Right atrium auricular region (tissue), 2 donors: ENCODE results near the gene PEPD. TPM values are rescaled to one million over a fixed set of nuclear protein-coding genes. Genes with fewer than 3 reads are reported as not detected.

ENCODE experiments used
- DNase-seq: peaks from one replicate; pipeline ENCODE4 v3.0.0-alpha.2; 2019; ENCODE audit warnings: low spot score
- H3K27ac ChIP-seq, 2 donors: fragments of 200-600 bp; sonication (generic); 1 replicate in 1 of 2; 2 replicates in 1 of 2; pipeline ENCODE4 v1.5.1; 2016 to 2019
- H3K27me3 ChIP-seq, 2 donors: fragments of 200-600 bp; sonication (generic); one replicate each; pipeline versions ENCODE4 v1.5.1 to v1.6.0; 2017 to 2019
- H3K36me3 ChIP-seq: fragments of 200-600 bp; sonication (generic); one replicate; pipeline ENCODE4 v1.5.1; 2016
- H3K4me1 ChIP-seq, 2 donors: fragments of 200-600 bp; sonication (generic); one replicate each; pipeline versions ENCODE4 v1.5.1 to v1.6.0; 2017 to 2019
- H3K4me3 ChIP-seq, 2 donors: fragments of 200-600 bp; sonication (generic); 1 replicate in 1 of 2; 2 replicates in 1 of 2; pipeline ENCODE4 v1.5.1; 2017 to 2019; ENCODE audit warnings: mild to moderate bottlenecking in 1 of 2, moderate library complexity in 1 of 2
- H3K9me3 ChIP-seq, 2 donors: fragments of 200-600 bp; sonication (generic); one replicate each; pipeline ENCODE4 v1.5.1; 2019
- total RNA-seq, 2 donors: library from RNA; depleted of rRNA; stranded (reverse); fragments of >200 nt; gene quantifications; one replicate each; pipeline ENCODE4 v1.1.0, GENCODE V29; 2016
- TF ChIP-seq, protein P1 (sequence below), 2 donors: fragments of 200-600 bp; sonication (generic); IDR thresholded peaks; one replicate each; pipeline ENCODE4 v1.5.1; 2019; ENCODE audit warnings: antibody characterized with exemption in 2 of 2

The PEPD gene
- total RNA-seq, 2 donors from 2014 or later = 27.1 to 38.9 TPM

DNA sequence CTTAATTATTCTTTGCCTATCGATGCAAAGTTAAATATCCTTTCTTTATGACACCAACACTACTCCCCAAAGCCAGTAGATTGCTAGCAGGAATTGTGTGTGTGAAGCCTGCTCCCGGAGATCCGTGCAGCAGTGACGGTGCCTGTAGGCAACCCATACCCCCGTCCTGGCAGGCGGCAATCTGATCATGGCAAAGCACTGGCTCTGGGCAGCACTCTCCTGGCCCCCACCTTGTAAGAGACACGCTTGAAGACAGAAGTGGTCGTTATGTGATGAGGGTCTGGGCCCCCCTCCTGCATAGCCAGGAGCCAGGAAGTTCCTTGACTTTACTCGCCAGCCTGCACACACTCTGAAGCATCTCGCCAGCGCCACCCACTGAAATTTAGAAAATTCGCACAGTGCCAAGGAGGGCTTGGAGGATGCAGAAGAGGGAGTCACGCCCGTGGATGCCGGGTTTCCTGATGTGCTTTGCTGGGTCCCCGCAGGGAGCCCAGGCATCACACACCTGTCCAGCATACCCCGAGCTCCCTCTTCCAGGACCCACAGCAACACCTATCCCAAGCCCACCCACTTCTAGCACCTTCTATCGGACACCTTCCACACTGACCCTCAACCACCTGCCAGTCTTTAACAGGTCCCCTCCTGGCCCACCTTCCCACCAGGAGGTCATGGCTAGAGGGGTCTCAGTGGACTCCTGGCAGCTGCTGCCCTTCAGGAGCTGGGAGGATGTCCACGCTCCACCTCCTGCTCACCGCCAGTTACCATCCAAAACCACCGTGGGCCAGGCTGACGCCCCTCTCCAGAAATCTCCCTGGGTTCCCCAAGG lies 93.6 kb downstream of the PEPD start:
- Histone ChIP-seq H3K9me3 (no peaks in the 10 kb centered on the region), H3K27me3 (no peaks in the 10 kb centered on the region), H3K4me3 (no peak overlapping the region), H3K27ac (no peak overlapping the region), H3K36me3 (no peaks in the 10 kb centered on the region), H3K4me1 (no peaks in the 10 kb centered on the region)
- TF ChIP-seq, protein P1, sequence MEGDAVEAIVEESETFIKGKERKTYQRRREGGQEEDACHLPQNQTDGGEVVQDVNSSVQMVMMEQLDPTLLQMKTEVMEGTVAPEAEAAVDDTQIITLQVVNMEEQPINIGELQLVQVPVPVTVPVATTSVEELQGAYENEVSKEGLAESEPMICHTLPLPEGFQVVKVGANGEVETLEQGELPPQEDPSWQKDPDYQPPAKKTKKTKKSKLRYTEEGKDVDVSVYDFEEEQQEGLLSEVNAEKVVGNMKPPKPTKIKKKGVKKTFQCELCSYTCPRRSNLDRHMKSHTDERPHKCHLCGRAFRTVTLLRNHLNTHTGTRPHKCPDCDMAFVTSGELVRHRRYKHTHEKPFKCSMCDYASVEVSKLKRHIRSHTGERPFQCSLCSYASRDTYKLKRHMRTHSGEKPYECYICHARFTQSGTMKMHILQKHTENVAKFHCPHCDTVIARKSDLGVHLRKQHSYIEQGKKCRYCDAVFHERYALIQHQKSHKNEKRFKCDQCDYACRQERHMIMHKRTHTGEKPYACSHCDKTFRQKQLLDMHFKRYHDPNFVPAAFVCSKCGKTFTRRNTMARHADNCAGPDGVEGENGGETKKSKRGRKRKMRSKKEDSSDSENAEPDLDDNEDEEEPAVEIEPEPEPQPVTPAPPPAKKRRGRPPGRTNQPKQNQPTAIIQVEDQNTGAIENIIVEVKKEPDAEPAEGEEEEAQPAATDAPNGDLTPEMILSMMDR (IDR thresholded peaks at IDR 0.05) = no peak
- DNase-seq = no peak

DNA sequence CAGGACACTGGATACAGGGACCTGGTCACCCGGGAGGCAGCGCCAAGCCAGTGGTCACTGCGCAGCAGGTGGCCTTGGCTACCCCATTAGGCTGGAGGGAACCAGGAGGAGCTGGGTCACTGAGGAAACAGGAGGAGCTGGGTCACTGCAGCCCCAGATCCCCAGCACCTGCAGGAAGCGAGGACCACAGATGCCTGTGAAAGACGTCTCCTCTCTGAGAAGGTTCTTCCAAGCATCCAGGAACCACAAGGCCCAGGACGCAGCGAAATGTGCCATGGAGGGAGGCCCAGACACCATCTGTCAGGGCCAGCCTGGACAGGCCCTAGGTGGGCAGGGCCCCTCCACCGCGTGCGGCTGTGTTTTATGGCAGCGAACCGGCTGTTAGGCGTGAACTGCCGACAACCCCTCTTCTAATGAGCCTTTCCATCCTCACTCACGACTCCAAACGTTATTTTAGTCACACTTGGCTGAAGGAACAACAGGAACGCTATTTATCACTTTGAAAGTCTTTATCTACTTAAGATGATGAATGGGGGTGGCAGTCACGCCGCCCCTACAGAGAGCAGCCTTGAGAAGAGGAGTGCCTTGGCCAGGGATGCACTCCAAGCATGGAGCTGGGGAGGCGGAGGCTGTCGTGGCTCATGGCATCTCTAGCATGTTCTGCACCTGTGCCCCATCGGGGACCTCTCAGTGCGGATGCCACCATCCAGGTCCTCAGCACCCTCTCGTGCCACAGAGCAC lies 94.8 kb downstream of the PEPD start:
- Histone ChIP-seq H3K9me3 (no peaks in the 10 kb centered on the region), H3K27ac (no peak overlapping the region), H3K27me3 (no peaks in the 10 kb centered on the region), H3K4me1 (no peaks in the 10 kb centered on the region), H3K36me3 (no peaks in the 10 kb centered on the region), H3K4me3 (no peak overlapping the region)
- no peak for DNase-seq
- TF ChIP-seq, protein P1 (IDR thresholded peaks at IDR 0.05) = no peak

DNA sequence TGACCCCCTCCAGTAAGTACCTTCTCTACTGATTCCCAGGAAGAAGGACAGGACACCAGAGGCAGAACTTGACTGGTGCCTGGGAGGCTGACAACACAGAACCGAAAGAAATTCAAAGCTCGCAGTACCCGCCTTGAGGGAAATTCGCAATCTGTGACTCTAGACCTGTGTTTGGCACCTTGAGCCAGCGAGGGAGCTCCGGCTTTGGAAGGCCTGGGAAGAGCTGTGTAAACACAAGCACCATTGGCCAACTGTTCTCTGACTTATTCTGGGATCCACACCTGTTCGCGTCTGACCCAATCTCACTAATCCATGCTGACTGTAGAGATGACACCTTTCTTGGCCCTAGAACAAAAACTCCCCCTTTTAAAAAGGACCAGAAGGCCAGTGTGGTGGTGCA lies 97.4 kb downstream of the PEPD start:
- no peak overlapping the region for H3K4me3 ChIP-seq

DNA sequence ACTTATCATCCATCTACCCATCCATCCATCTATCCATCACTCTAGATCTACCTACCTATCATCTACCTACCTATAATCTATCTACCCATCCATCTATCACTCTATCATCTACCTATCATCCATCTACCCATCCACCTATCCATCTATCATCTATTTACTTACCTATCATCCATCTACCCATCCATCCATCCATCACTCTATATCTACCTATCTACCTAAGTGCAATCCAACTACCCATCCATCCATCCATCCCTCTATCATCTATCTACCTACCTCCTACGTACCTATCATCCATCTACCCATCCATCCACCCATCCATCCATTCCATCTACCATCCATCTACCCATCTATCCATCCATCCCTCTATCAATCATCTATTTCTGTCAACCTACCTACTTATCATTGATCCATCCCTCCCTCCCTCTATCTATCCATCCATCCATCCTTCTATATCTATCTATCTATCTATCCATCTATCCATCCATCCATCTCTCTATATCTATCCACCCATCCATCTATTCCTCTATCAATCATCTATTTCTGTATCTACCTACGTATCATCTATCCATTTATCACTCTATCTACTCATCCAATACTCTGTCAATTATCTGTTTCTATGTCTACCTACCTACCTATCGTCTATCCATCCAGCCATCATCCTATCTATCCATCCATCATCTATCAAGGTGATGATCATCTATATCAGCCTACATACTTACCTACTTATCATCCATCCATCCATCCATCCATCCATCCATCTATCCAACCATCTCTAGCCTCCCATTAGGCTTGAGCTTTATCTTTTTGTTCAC lies 99.0 kb downstream of the PEPD start:
- no peak overlapping the region for H3K27ac ChIP-seq
- no peaks in the 10 kb centered on the region for H3K4me1 ChIP-seq
- no peaks in the 10 kb centered on the region for H3K9me3 ChIP-seq
- H3K27me3 ChIP-seq = no peaks in the 10 kb centered on the region
- H3K4me3 ChIP-seq = no peak overlapping the region
- TF ChIP-seq, protein P1 (IDR thresholded peaks at IDR 0.05) = no peak
- DNase-seq = no peak
- H3K36me3 ChIP-seq = no peaks in the 10 kb centered on the region

More for the DNA sequence above, 97.4 kb downstream of the PEPD start:
- Histone ChIP-seq H3K36me3 (no peaks in the 10 kb centered on the region), H3K9me3 (no peaks in the 10 kb centered on the region), H3K4me1 (no peaks in the 10 kb centered on the region), H3K27ac (no peak overlapping the region), H3K27me3 (no peaks in the 10 kb centered on the region)
- no peak for DNase-seq
- TF ChIP-seq, protein P1 (IDR thresholded peaks at IDR 0.05) = no peak

DNA sequence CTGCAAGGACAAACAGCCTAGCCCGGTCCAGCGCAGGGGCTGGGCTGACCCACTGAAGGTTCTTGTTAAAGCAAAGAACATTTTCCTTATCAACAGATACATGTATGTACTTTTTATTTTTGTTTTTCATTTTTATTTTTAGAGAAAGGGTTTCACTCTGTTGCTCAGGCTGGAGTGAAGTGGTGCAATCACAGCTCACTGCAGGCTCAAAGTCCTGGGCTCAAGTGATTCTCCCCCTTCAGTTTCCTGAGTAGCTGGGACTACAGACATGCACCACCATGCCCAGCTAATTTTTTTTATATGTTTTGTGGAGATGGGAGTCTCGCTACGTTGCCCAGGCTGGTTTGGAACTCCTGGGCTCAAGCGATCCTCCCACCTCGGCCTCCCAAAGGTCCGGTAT lies 100.2 kb downstream of the PEPD start:
- Histone ChIP-seq H3K36me3 (no peaks in the 10 kb centered on the region), H3K4me3 (no peak overlapping the region), H3K27me3 (no peaks in the 10 kb centered on the region), H3K27ac (no peak overlapping the region), H3K9me3 (no peaks in the 10 kb centered on the region), H3K4me1 (peaks cover 0 to 3% of the 10 kb centered on the region in 2 donors)
- DNase-seq = no peak
- TF ChIP-seq, protein P1 (IDR thresholded peaks at IDR 0.05) = no peak
